ENCODE data around the gene SCYGR5. TPM values are rescaled to one million over a fixed set of nuclear protein-coding genes. Genes with fewer than 3 reads are reported as not detected.
A peak's percentile ranks its signal among the peaks of the same experiment; 100 is the strongest.

Gene SCYGR5
- total RNA-seq, 1 experiment from 2014 or later, result not detected

GRCh38 chr2:227643990-227644551 is 22.5 kb upstream of the SCYGR5 start:
- H2BK120ac ChIP-seq (ENCODE audit: low read depth, low read length, poor library complexity, severe bottlenecking), result no peak overlapping the region
- Mint-ChIP-seq H3K4me3 (no peak overlapping the region), H3K9me3 (no peaks in the 10 kb centered on the region), H3K36me3 (ENCODE audit: insufficient read depth in 1 of 3, low read depth in 3 of 3) (no peaks in the 10 kb centered on the region), H3K27ac (no peak overlapping the region), H3K27me3 (ENCODE audit: low read depth) (no peaks in the 10 kb centered on the region), H3K4me1 (no peaks in the 10 kb centered on the region; a peak in 2 of 4 replicates)
- no peak overlapping the region for H2BK12ac ChIP-seq (ENCODE audit: insufficient read length, low read depth, low read length)
- H3K4me2 ChIP-seq (ENCODE audit: insufficient read depth, insufficient read length, low read length), result no peak overlapping the region
- no peaks in the 10 kb centered on the region for H3K79me2 ChIP-seq (ENCODE audit: insufficient read depth, low read length)
- H3K9ac ChIP-seq (ENCODE audit: extremely low read depth, insufficient read length, low read length), result no peak overlapping the region
- no peak for DNase-seq
- no peak overlapping the region for H2BK20ac ChIP-seq (ENCODE audit: low read depth, low read length, poor library complexity, severe bottlenecking)
- H3T11ph ChIP-seq (ENCODE audit: low read length), result no peak overlapping the region
- no peaks in the 10 kb centered on the region for H3K27me3 ChIP-seq (ENCODE audit: insufficient read depth, low read length)
- no peaks in the 10 kb centered on the region for H3K23me2 ChIP-seq (ENCODE audit: insufficient read length, low read depth, low read length, poor library complexity, severe bottlenecking)
- H3K4me1 ChIP-seq (ENCODE audit: insufficient read depth, low read length), result no peaks in the 10 kb centered on the region
- no peak overlapping the region for H3K18ac ChIP-seq (ENCODE audit: insufficient read length, low read depth, low read length)
- TF ChIP-seq CTCF (conservative IDR thresholded peaks at IDR 0.05), result 0 out of 3 replicates have a peak, but pooled peaks have one; percentile 14
- H3K56ac ChIP-seq (ENCODE audit: insufficient read length, low read depth, low read length), result no peak overlapping the region
- H3K4ac ChIP-seq (ENCODE audit: low read depth, low read length), result no peak overlapping the region
- H2BK5ac ChIP-seq (ENCODE audit: insufficient read length, low read length), result no peak overlapping the region
- no CpG with 5 or more reads among the region's 5 CpGs for WGBS (ENCODE audit: extremely low coverage, insufficient read length, low lambda C conversion rate)
- no peak overlapping the region for H3K14ac ChIP-seq (ENCODE audit: insufficient read depth, low read length)
- no peak overlapping the region for H2BK15ac ChIP-seq (ENCODE audit: low read depth, low read length)
- H3K27ac ChIP-seq (ENCODE audit: insufficient read length, low read depth, low read length), result no peak overlapping the region
- no peak overlapping the region for H3K23ac ChIP-seq (ENCODE audit: insufficient read length, low read depth, low read length)
- H3K9me3 ChIP-seq (ENCODE audit: control insufficient read depth, low read depth, low read length), result no peaks in the 10 kb centered on the region
- no peaks in the 10 kb centered on the region for H3K79me1 ChIP-seq (ENCODE audit: insufficient read depth, low read depth, low read length, poor library complexity, severe bottlenecking)
- H4K91ac ChIP-seq (ENCODE audit: insufficient read length, low read depth, low read length), result no peak overlapping the region
- no peak overlapping the region for H2AFZ ChIP-seq (ENCODE audit: low read length)
- H2AK5ac ChIP-seq (ENCODE audit: insufficient read length, low read length), result no peak overlapping the region
- H4K8ac ChIP-seq (replicated peaks; ENCODE audit: insufficient read length, low read depth, low read length), result no peak overlapping the region
- no peak overlapping the region for H4K5ac ChIP-seq (ENCODE audit: insufficient read length, low read depth, low read length)
- H4K20me1 ChIP-seq (ENCODE audit: control insufficient read depth, insufficient read depth, insufficient read length), result no peaks in the 10 kb centered on the region

All from H9 (cell line).